ENCODE results near the gene FJX1.
"Not testable (repeated sequence)": the region's sequence is repeated elsewhere in the genome, so short reads cannot be mapped to it uniquely, and the experiment has no call there.

Gene FJX1

GRCh38 chr11:35668350-35668749 is 50.1 kb downstream of the FJX1 start:
- DNase-seq (ENCODE audit: low read depth) = not testable (repeated sequence)
